Measurements from ENCODE around the gene FGF5. TPM values are rescaled to one million over a fixed set of nuclear protein-coding genes. Genes with fewer than 3 reads are reported as not detected.

FGF5 gene
- total RNA-seq, 2 donors from 2014 or later = 0.30 to 1.5 TPM

GRCh38 chr4:80335226-80335553 lies 68.7 kb downstream of the FGF5 start:
- Histone ChIP-seq H3K9ac (ENCODE audit: low read depth in 2 of 2, low read length in 2 of 2) (no peak overlapping the region), H3K27me3 (no peaks in the 10 kb centered on the region), H3K27ac (no peak overlapping the region), H3K9me3 (no peaks in the 10 kb centered on the region), H3K4me1 (no peaks in the 10 kb centered on the region), H3K4me3 (peak overlapping the region; percentile 39), H3K36me3 (no peaks in the 10 kb centered on the region)
- TF ChIP-seq CTCF (IDR thresholded peaks at IDR 0.05) = no peak
- DNase-seq = no peak
- intact Hi-C loops (cut with DNase I) = loop anchor here (5.0 kb wide), 1 partner anchor 1383 kb away; no protein-coding TSS in a partner anchor

GRCh38 chr4:80335554-80336358 lies 69.3 kb downstream of the FGF5 start, which contains the start of gene CFAP299:
TSS of gene CFAP299 (plus strand) at chr4:80335730.
- no peaks in the 10 kb centered on the region for H3K9me3 ChIP-seq
- peak; percentile 22 for TF ChIP-seq CTCF (IDR thresholded peaks at IDR 0.05)

GRCh38 chr4:80336582-80336981 lies 70.1 kb downstream of the FGF5 start:
- no peak for TF ChIP-seq CTCF (IDR thresholded peaks at IDR 0.05)
- intact Hi-C loops (cut with DNase I) = loop anchor here (5.0 kb wide), 1 partner anchor 1384 kb away; no protein-coding TSS in a partner anchor
- H3K27ac ChIP-seq = no peak overlapping the region
- H3K9ac ChIP-seq (ENCODE audit: low read depth in 2 of 2, low read length in 2 of 2) = no peak overlapping the region
- H3K27me3 ChIP-seq = no peaks in the 10 kb centered on the region
- no peaks in the 10 kb centered on the region for H3K4me1 ChIP-seq
- peak; percentile 28 for DNase-seq
- no peaks in the 10 kb centered on the region for H3K36me3 ChIP-seq
- no peaks in the 10 kb centered on the region for H3K9me3 ChIP-seq
- peak overlapping the region; percentile 39 for H3K4me3 ChIP-seq

More at GRCh38 chr4:80335554-80336358, 69.3 kb downstream of the FGF5 start, which contains the start of gene CFAP299:
- intact Hi-C loops (cut with DNase I) = loop anchor here (5.0 kb wide), 1 partner anchor 1383 kb away; no protein-coding TSS in a partner anchor
- Histone ChIP-seq H3K36me3 (no peaks in the 10 kb centered on the region), H3K27ac (no peak within 1 kb of the TSS), H3K4me3 (peak within 1 kb of the TSS; percentile 39), H3K27me3 (no peaks in the 10 kb centered on the region), H3K4me1 (no peaks in the 10 kb centered on the region), H3K9ac (ENCODE audit: low read depth in 2 of 2, low read length in 2 of 2) (peak within 1 kb of the TSS in 1 of 2 donors; percentile 47)
- DNase-seq = peak; percentile 92

- TF ChIP-seq CTCF (IDR thresholded peaks at IDR 0.05) = no peak
- no peak overlapping the region for H3K4me3 ChIP-seq
- no peaks in the 10 kb centered on the region for H3K27me3 ChIP-seq
- no peak for DNase-seq
- H3K9me3 ChIP-seq = no peaks in the 10 kb centered on the region
- no peak overlapping the region for H3K9ac ChIP-seq (ENCODE audit: low read depth in 2 of 2, low read length in 2 of 2)
- H3K4me1 ChIP-seq = no peaks in the 10 kb centered on the region
- H3K27ac ChIP-seq = no peak overlapping the region
- H3K36me3 ChIP-seq = no peaks in the 10 kb centered on the region
- intact Hi-C loops (cut with DNase I) = no loop called here
These were observed 73.6 kb downstream of the FGF5 start for GRCh38 chr4:80340036-80340435.

Other genes with a start within 250 kb of the FGF5 start
- 100 to 1,000 TPM in 1 of 2 donors, 10 to 100 TPM in 1; 47.4 to 121 TPM for gene ANTXR2, start 193.4 kb upstream of the FGF5 start, total RNA-seq
- 1 to 10 TPM in 1 of 2 donors, under 1 TPM in 1; 0.82 to 1.6 TPM for gene PRDM8, start 69.2 kb upstream of the FGF5 start, total RNA-seq
- not detected for gene CFAP299, start 69.1 kb downstream of the FGF5 start, total RNA-seq